GM12865 (cell line): Measurements from ENCODE around the gene JMJD4.

Source experiments
- DNase-seq: peaks from one replicate; pipeline ENCODE4 v3.0.0; 2010; ENCODE audit warnings: low read depth
- H3K4me3 ChIP-seq: 2 replicates; pipeline ENCODE4 v1.5.1; 2011; ENCODE audit warnings: mild to moderate bottlenecking, low read depth, low read length, control low read depth
- TF ChIP-seq, protein P1 (sequence below): IDR thresholded peaks from 2 replicates; pipeline ENCODE4 v1.5.1; 2011; ENCODE audit warnings: low read length, control low read depth, low read depth, inconsistent platforms; ENCODE audit not compliant: insufficient read depth; ENCODE audit errors: missing control alignments

JMJD4 gene, protein sequence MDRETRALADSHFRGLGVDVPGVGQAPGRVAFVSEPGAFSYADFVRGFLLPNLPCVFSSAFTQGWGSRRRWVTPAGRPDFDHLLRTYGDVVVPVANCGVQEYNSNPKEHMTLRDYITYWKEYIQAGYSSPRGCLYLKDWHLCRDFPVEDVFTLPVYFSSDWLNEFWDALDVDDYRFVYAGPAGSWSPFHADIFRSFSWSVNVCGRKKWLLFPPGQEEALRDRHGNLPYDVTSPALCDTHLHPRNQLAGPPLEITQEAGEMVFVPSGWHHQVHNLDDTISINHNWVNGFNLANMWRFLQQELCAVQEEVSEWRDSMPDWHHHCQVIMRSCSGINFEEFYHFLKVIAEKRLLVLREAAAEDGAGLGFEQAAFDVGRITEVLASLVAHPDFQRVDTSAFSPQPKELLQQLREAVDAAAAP

DNA sequence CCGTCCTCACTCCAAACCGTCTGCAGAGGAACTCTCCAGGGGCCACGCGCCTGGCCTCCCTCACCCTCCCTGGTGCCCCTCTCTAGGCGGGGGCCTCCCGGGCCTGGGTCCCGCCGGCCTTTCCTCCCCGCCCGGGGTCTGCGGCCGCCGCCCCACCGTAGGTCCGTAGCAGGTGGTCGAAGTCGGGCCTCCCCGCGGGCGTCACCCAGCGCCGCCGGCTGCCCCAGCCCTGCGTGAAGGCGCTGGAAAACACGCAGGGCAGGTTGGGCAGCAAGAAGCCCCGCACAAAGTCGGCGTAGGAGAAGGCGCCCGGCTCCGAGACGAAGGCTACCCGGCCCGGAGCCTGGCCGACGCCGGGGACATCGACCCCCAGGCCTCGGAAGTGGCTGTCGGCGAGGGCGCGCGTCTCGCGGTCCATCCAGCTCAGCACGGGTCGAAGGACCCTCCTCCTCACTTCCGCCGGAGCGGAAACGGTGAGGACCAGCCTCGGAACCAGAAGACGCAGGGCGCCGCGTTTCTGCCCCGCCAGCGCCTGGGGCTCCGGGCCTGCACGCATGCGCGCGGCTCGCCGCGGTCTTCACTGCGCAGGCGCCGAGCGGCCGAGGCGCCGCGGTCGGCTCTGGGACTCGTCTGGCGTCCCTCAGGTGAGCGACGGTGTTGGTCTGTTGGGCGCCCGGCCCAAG is at the start of gene JMJD4, which contains the start of gene SNAP47:
TSS of gene JMJD4 (minus strand) at position 447 of the 683 bp plus-strand sequence. CDS start at position 418, 29 bp downstream.
TSS of gene SNAP47 (plus strand) at position 580 of the 683 bp plus-strand sequence. CDS start 12,302 bp downstream, outside the sequence.
- peak within 1 kb of the TSS; percentile 95 for H3K4me3 ChIP-seq
- TF ChIP-seq, protein P1, sequence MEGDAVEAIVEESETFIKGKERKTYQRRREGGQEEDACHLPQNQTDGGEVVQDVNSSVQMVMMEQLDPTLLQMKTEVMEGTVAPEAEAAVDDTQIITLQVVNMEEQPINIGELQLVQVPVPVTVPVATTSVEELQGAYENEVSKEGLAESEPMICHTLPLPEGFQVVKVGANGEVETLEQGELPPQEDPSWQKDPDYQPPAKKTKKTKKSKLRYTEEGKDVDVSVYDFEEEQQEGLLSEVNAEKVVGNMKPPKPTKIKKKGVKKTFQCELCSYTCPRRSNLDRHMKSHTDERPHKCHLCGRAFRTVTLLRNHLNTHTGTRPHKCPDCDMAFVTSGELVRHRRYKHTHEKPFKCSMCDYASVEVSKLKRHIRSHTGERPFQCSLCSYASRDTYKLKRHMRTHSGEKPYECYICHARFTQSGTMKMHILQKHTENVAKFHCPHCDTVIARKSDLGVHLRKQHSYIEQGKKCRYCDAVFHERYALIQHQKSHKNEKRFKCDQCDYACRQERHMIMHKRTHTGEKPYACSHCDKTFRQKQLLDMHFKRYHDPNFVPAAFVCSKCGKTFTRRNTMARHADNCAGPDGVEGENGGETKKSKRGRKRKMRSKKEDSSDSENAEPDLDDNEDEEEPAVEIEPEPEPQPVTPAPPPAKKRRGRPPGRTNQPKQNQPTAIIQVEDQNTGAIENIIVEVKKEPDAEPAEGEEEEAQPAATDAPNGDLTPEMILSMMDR: no peak
- DNase-seq: peak; percentile 96

DNA sequence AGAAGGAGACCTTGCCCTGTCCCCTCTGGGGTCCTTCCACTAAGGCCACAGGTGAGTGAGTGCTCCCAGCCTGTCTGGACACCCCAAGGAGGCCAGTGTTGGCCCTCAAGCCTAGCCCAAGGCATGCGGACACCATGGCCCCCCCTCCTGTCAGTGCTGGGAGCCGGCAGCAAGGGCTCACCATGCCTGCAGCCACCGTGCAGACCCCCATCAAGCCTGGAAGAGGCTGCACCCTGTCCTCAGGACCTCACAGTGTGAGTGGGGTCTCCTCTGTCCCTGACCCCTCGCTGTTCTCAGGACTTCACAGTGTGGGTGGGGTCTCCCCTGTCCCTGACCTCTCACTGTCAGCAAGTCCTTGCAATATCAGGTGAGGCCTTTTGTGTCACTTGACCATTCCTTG is 47.1 kb upstream of the JMJD4 start:
- no peak for DNase-seq
- H3K4me3 ChIP-seq: no peak overlapping the region
- TF ChIP-seq, protein P1: no peak

DNA sequence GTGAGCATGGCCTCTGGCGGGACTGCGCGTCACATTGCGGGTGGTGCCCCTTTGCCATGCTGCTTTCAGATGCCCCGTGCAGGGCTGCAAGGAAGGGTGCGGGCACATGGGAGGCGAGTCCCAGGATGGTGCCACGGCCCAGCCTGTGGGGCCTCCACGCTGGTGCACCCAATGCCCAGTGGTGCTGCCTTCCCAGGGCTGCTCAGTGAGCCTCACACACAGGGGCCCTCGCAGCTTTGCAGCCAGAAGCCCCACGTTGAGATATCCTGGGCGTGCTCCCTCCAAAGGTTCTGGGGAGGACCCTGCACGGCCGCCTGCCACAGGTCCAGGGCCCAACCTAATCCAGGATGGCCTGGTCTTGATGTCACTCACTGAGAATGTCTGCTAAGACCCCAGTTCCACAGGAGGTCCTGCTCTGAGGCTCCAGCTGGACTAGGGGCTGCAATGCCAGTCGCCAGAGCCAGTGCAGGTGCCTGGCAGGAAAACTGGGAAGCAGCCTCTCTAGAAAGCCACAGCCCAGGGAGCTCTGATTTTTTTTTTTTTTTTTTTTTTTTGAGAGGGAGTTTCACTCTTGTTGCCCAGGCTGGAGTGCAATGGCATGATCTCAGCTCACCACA is 46.3 kb upstream of the JMJD4 start:
- TF ChIP-seq, protein P1: no peak
- DNase-seq: no peak

DNA sequence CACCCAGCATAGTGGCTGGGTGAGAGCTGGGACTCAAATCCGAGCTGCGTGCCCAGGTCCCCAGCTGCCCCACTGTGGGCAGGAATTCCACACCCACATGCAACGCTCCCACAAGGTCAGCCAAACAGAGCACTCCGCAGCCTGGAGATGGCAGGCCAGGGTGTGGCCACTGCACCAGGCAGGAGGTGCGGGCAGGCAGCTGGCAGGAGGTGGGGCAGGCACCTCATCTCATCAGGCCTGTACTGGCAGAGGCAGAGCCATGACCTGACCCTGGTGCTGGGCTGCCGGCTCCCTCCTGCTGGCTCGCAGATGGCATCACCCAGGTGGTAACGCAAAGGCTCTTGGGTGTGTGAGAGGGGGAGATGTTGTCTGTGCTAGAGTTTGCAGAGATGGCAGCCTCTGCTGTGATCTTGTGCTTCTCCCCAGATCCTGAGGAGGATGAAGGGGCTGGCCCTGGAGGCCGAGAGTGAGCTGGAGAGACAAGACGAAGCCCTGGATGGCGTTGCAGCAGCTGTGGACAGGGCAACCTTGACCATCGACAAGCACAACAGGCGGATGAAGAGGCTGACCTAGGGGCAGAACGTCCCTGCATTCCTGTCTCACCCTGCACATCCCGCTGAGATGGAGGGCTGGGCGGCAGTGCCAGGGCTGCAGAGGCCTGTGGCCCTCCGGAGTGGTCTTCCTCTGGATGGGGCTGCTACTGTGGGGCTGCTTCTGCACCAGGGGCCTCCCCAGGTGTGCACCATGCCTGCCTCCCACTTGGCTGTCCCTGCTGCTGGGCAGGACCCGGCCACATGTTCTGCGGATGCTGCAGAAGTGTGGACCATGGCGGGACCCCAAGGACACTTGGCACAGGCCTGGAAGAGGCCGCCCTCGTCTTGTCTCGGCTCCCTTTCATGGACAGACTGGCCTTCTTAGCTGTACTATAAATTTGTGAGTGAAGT is 45.3 kb upstream of the JMJD4 start:
- TF ChIP-seq, protein P1: no peak
- no peak for DNase-seq
- no peak overlapping the region for H3K4me3 ChIP-seq

More for the DNA sequence above, 46.3 kb upstream of the JMJD4 start:
- H3K4me3 ChIP-seq: no peak overlapping the region

DNA sequence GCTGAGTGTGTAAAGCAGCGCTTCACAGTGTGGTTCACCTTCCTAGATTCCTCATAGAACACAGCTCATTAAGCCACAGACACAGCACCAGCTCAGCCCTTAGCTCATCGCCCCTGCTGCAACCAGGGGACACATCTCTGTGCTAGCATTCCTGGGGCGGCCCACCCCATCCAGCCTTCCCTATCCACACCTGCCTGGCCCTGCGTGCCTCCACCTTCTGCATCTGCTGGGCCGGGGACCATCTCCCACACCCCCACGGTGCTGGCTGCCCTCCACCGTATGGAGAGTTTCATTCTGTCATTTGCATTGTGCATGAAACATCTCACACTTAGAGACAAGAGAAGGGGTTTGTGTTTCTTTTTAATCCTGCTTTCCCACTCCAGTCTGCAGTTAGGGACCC is 44.6 kb upstream of the JMJD4 start:
- DNase-seq: no peak
- TF ChIP-seq, protein P1: no peak
- no peak overlapping the region for H3K4me3 ChIP-seq

DNA sequence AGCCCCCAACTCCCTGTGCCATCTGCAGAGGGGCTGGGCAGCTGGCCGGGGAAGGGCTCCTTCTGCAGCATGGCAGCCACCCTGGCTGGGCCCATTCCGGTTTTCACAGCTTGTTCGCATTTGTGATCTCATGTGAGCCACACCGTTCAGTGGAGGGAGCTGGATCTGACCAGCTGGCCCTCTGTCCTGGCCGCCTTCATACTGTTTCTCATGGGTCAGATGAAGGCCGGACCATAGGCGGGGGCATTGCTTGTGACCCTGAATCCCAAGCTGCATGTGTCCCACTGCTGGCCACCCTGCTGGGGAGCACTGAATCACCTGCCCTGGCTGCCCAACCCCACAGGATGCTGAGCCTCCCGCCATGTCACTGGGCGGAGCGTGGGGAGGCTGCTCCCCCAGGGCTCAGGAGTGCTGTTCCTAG is 43.9 kb upstream of the JMJD4 start:
- no peak for DNase-seq
- TF ChIP-seq, protein P1: no peak
- H3K4me3 ChIP-seq: no peak overlapping the region
